Middle frontal gyrus (tissue), 1 donor: ENCODE data around the gene UNC13C.
"Not testable (repeated sequence)": the region's sequence is repeated elsewhere in the genome, so short reads cannot be mapped to it uniquely, and the experiment has no call there.

Experiments
- DNase-seq: peaks from one replicate; pipeline ENCODE4 v3.0.0-alpha.2; 2015; ENCODE audit warnings: low spot score; ENCODE audit errors: extremely low spot score

The UNC13C gene

GRCh38 chr15:53978253-53978906, at the start of gene UNC13C:
Gene UNC13C (plus strand): TSS chr15:53978441. CDS start chr15:54012904, 34,463 bp downstream.
- DNase-seq = peak; percentile 40

GRCh38 chr15:53936137-53936536, 42.1 kb upstream of the UNC13C start:
- DNase-seq = no peak

GRCh38 chr15:53937632-53938031, 40.6 kb upstream of the UNC13C start:
- not testable (repeated sequence) for DNase-seq

GRCh38 chr15:53950572-53950971, 27.7 kb upstream of the UNC13C start:
- DNase-seq = no peak

- DNase-seq = no peak
Measured at GRCh38 chr15:53955396-53955795, 22.8 kb upstream of the UNC13C start.

GRCh38 chr15:53962646-53963561, 15.3 kb upstream of the UNC13C start:
- DNase-seq = no peak

GRCh38 chr15:53963801-53964200, 14.4 kb upstream of the UNC13C start:
- DNase-seq = peak; percentile 31

- DNase-seq = no peak
Measured at GRCh38 chr15:53974121-53974520, 4.1 kb upstream of the UNC13C start.

- no peak for DNase-seq
Measured at GRCh38 chr15:53974813-53975212, 3.4 kb upstream of the UNC13C start.

GRCh38 chr15:53976844-53977392, 1.3 kb upstream of the UNC13C start:
- no peak for DNase-seq

GRCh38 chr15:53979051-53979788, 979 bp downstream of the UNC13C start:
- no peak for DNase-seq

- DNase-seq = no peak
Measured at GRCh38 chr15:53980021-53980420, 1.8 kb downstream of the UNC13C start.

GRCh38 chr15:53982071-53982680, 3.9 kb downstream of the UNC13C start:
- DNase-seq = no peak

- no peak for DNase-seq
Measured at GRCh38 chr15:53982876-53983275, 4.6 kb downstream of the UNC13C start.

GRCh38 chr15:53984221-53984620, 6.0 kb downstream of the UNC13C start:
- DNase-seq = no peak

- DNase-seq = no peak
Measured at GRCh38 chr15:53985562-53985961, 7.3 kb downstream of the UNC13C start.

- no peak for DNase-seq
Measured at GRCh38 chr15:53987480-53987879, 9.2 kb downstream of the UNC13C start.

GRCh38 chr15:54007256-54007655, 29.0 kb downstream of the UNC13C start:
- DNase-seq = no peak

GRCh38 chr15:54011656-54012055, 33.4 kb downstream of the UNC13C start:
- no peak for DNase-seq

GRCh38 chr15:54014067-54014655, 35.9 kb downstream of the UNC13C start:
- DNase-seq = no peak

- DNase-seq = no peak
Measured at GRCh38 chr15:54017251-54017650, 39.0 kb downstream of the UNC13C start.
